ENCODE measurements around the gene DHX15. TPM values are rescaled to one million over a fixed set of nuclear protein-coding genes. Genes with fewer than 3 reads are reported as not detected.
A peak's percentile ranks its signal among the peaks of the same experiment; 100 is the strongest.

Gene DHX15
- total and polyA plus RNA-seq, 2 of the 13 experiments (the other 11 are each of a cell fraction or from before 2014, with no cell fraction given), result 92.9 to 165 TPM

DNA sequence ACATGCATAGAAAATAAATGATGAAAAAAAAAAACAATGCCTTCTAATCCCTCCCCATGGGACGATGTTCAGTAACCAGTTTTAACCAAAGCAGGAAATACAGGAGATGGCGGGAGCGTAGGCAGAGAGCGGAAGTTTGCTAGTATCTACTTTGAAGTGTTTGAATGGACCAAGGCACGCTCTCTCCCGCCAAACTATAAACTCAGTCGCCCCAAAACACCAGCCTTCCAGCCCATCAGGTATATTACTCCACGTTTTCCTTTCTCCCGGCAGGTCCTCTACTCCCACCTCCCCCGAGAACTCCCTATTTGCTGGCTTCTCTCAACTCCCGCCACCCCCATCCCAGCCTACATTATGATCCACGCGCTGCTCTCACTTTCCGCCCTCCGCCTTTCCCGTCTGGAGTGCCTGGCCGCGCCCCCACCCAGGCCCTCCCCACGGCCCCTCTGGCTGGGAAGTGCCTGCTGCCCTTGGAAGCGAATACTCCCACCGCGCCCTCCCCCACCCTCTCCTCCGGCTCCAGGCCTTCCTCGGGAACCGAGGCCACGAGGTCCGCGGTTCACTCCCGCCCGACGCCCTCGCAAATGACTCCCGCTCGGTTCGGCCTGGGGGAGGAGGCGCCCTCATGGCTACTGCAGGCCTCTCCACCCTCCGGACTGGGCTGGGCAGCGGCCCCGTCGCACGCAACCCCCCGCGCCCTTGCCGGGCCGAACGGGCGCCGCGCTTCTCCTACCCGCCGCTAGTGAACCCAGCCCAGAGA, 723 bp downstream of the DHX15 start (continued):
- TF ChIP-seq ATF7 (IDR thresholded peaks at IDR 0.05) (no peak), ATF7 (CRISPR knock-in tag; IDR thresholded peaks at IDR 0.05) (0 out of 2 replicates have a peak, but pooled peaks have one; percentile 14), TBX2 (CRISPR knock-in tag; IDR thresholded peaks at IDR 0.05; ENCODE audit: borderline replicate concordance) (no peak), ZNF207 (IDR thresholded peaks at IDR 0.05; ENCODE audit: borderline replicate concordance) (no peak), SPEN (CRISPR knock-in tag; IDR thresholded peaks at IDR 0.05; ENCODE audit: low read depth) (no peak), ZNF484 (CRISPR knock-in tag; IDR thresholded peaks at IDR 0.05; ENCODE audit: borderline replicate concordance, low read depth) (0 out of 2 replicates have a peak, but pooled peaks have one; percentile 45), TMF1 (CRISPR knock-in tag; IDR thresholded peaks at IDR 0.05; ENCODE audit: low read depth) (no peak), ZNF251 (CRISPR knock-in tag; IDR thresholded peaks at IDR 0.05) (no peak), ZBTB38 (CRISPR knock-in tag; IDR thresholded peaks at IDR 0.05) (no peak), HDAC6 (IDR thresholded peaks at IDR 0.05; ENCODE audit: low read depth, low read length) (no peak), JUND (CRISPR knock-in tag; IDR thresholded peaks at IDR 0.05) (no peak), ZNF143 (CRISPR knock-in tag; IDR thresholded peaks at IDR 0.05) (no peak), ZNF3 (CRISPR knock-in tag; IDR thresholded peaks at IDR 0.05) (no peak), ZNF34 (CRISPR knock-in tag; IDR thresholded peaks at IDR 0.05; ENCODE audit: borderline replicate concordance) (no peak), ZNF879 (CRISPR knock-in tag; IDR thresholded peaks at IDR 0.05) (no peak), MEIS2 (CRISPR knock-in tag; IDR thresholded peaks at IDR 0.05) (no peak), TBP (CRISPR knock-in tag; IDR thresholded peaks at IDR 0.05) (no peak), ZNF101 (CRISPR knock-in tag; IDR thresholded peaks at IDR 0.05; ENCODE audit: borderline replicate concordance, low read depth) (no peak), ZNF878 (CRISPR knock-in tag; IDR thresholded peaks at IDR 0.05) (no peak), CEBPB (IDR thresholded peaks at IDR 0.05; ENCODE audit: borderline replicate concordance, low read depth, low read length) (no peak)
- TF ChIP-seq, protein P1, sequence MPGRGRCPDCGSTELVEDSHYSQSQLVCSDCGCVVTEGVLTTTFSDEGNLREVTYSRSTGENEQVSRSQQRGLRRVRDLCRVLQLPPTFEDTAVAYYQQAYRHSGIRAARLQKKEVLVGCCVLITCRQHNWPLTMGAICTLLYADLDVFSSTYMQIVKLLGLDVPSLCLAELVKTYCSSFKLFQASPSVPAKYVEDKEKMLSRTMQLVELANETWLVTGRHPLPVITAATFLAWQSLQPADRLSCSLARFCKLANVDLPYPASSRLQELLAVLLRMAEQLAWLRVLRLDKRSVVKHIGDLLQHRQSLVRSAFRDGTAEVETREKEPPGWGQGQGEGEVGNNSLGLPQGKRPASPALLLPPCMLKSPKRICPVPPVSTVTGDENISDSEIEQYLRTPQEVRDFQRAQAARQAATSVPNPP (CRISPR knock-in tag; IDR thresholded peaks at IDR 0.05), result no peak
- TF ChIP-seq, protein P2, sequence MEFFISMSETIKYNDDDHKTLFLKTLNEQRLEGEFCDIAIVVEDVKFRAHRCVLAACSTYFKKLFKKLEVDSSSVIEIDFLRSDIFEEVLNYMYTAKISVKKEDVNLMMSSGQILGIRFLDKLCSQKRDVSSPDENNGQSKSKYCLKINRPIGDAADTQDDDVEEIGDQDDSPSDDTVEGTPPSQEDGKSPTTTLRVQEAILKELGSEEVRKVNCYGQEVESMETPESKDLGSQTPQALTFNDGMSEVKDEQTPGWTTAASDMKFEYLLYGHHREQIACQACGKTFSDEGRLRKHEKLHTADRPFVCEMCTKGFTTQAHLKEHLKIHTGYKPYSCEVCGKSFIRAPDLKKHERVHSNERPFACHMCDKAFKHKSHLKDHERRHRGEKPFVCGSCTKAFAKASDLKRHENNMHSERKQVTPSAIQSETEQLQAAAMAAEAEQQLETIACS (CRISPR knock-in tag; IDR thresholded peaks at IDR 0.05), result no peak
- TF ChIP-seq, protein P3, sequence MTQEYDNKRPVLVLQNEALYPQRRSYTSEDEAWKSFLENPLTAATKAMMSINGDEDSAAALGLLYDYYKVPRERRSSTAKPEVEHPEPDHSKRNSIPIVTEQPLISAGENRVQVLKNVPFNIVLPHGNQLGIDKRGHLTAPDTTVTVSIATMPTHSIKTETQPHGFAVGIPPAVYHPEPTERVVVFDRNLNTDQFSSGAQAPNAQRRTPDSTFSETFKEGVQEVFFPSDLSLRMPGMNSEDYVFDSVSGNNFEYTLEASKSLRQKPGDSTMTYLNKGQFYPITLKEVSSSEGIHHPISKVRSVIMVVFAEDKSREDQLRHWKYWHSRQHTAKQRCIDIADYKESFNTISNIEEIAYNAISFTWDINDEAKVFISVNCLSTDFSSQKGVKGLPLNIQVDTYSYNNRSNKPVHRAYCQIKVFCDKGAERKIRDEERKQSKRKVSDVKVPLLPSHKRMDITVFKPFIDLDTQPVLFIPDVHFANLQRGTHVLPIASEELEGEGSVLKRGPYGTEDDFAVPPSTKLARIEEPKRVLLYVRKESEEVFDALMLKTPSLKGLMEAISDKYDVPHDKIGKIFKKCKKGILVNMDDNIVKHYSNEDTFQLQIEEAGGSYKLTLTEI (CRISPR knock-in tag; conservative IDR thresholded peaks at IDR 0.05), result no peak
- TF ChIP-seq, protein P4, sequence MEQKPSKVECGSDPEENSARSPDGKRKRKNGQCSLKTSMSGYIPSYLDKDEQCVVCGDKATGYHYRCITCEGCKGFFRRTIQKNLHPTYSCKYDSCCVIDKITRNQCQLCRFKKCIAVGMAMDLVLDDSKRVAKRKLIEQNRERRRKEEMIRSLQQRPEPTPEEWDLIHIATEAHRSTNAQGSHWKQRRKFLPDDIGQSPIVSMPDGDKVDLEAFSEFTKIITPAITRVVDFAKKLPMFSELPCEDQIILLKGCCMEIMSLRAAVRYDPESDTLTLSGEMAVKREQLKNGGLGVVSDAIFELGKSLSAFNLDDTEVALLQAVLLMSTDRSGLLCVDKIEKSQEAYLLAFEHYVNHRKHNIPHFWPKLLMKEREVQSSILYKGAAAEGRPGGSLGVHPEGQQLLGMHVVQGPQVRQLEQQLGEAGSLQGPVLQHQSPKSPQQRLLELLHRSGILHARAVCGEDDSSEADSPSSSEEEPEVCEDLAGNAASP (CRISPR knock-in tag; IDR thresholded peaks at IDR 0.05; ENCODE audit: borderline replicate concordance), result no peak
- TF ChIP-seq, protein P5, sequence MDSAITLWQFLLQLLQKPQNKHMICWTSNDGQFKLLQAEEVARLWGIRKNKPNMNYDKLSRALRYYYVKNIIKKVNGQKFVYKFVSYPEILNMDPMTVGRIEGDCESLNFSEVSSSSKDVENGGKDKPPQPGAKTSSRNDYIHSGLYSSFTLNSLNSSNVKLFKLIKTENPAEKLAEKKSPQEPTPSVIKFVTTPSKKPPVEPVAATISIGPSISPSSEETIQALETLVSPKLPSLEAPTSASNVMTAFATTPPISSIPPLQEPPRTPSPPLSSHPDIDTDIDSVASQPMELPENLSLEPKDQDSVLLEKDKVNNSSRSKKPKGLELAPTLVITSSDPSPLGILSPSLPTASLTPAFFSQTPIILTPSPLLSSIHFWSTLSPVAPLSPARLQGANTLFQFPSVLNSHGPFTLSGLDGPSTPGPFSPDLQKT (CRISPR knock-in tag; IDR thresholded peaks at IDR 0.05; ENCODE audit: borderline replicate concordance), result no peak

Data from HepG2 (cell line).